Hematopoietic multipotent progenitor cell treated with erythropoietin and hydrocortisone succinate and interleukin-3 and kit ligand, for 17 days (in vitro differentiated cells): Measurements from ENCODE around the gene KIT.

ENCODE experiments used
- DNase-seq: peaks from one replicate; pipeline ENCODE4 v3.0.0-alpha.2; 2015; ENCODE audit warnings: low spot score

Gene KIT

GRCh38 chr4:54707406-54707805, 49.6 kb downstream of the KIT start:
- DNase-seq = no peak

GRCh38 chr4:54708339-54709279, 50.9 kb downstream of the KIT start:
- DNase-seq = no peak

GRCh38 chr4:54709400-54709799, 51.6 kb downstream of the KIT start:
- DNase-seq = no peak

- peak; percentile 20 for DNase-seq
These were observed 54.4 kb downstream of the KIT start for GRCh38 chr4:54712206-54712605.

- DNase-seq = no peak
These were observed 56.9 kb downstream of the KIT start for GRCh38 chr4:54714631-54715030.

- DNase-seq = no peak
These were observed 58.8 kb downstream of the KIT start for GRCh38 chr4:54716478-54717065.

GRCh38 chr4:54717694-54718093, 59.9 kb downstream of the KIT start:
- no peak for DNase-seq

- no peak for DNase-seq
These were observed 61.6 kb downstream of the KIT start for GRCh38 chr4:54719378-54719777.

- DNase-seq = no peak
These were observed 65.5 kb downstream of the KIT start for GRCh38 chr4:54723220-54723619.

- DNase-seq = no peak
These were observed 66.1 kb downstream of the KIT start for GRCh38 chr4:54723820-54724219.

GRCh38 chr4:54726907-54727306, 69.2 kb downstream of the KIT start:
- no peak for DNase-seq

- DNase-seq = no peak
These were observed 69.6 kb downstream of the KIT start for GRCh38 chr4:54727346-54727745.

- no peak for DNase-seq
These were observed 70.6 kb downstream of the KIT start for GRCh38 chr4:54728368-54728767.

- DNase-seq = no peak
These were observed 71.5 kb downstream of the KIT start for GRCh38 chr4:54729256-54729655.

GRCh38 chr4:54730581-54730980, 72.8 kb downstream of the KIT start:
- no peak for DNase-seq

- no peak for DNase-seq
These were observed 73.8 kb downstream of the KIT start for GRCh38 chr4:54731552-54731951.

GRCh38 chr4:54731976-54732375, 74.2 kb downstream of the KIT start:
- DNase-seq = no peak

GRCh38 chr4:54737421-54737820, 79.7 kb downstream of the KIT start:
- DNase-seq = no peak

- no peak for DNase-seq
These were observed 83.4 kb downstream of the KIT start for GRCh38 chr4:54741202-54741601.

GRCh38 chr4:54742636-54743399, 85.1 kb downstream of the KIT start:
- no peak for DNase-seq

- no peak for DNase-seq
These were observed 85.8 kb downstream of the KIT start for GRCh38 chr4:54743562-54743961.

- DNase-seq = no peak
These were observed 86.7 kb downstream of the KIT start for GRCh38 chr4:54744487-54744886.
